PC-3 (cell line): ENCODE data around the gene MAPKAP1. TPM values are rescaled to one million over a fixed set of nuclear protein-coding genes. Genes with fewer than 3 reads are reported as not detected.

Experiments used
- ATAC-seq: fragments of 200-7000 bp; cut with Tn5 transposase; 2 replicates; pipeline ENCODE4 v1.9.1; 2020; ENCODE audit warnings: mild to moderate bottlenecking, moderate library complexity
- BruUV-seq: library from RNA; stranded (reverse); fragments of 400-500 nt; replicated peaks from 2 replicates; lab custom pipeline; 2021; lab: Mats Ljungman, UMichigan
- CTCF ChIA-PET: fragments of 300-600 bp; sonication (Branson Sonifier 250); formaldehyde crosslinking; loops from one replicate; lab custom pipeline; 2022; ENCODE audit warnings: antibody characterized with exemption; lab: Charles Lee
- POLR2A ChIA-PET: fragments of 300-600 bp; sonication (Branson Sonifier 250); formaldehyde crosslinking; loops from one replicate; lab custom pipeline; 2022; ENCODE audit warnings: antibody characterized with exemption; ENCODE audit not compliant: unreplicated experiment; lab: Charles Lee
- DNase-seq: peaks from one replicate; pipeline ENCODE4 v3.0.0-alpha.2; 2015
- H2AFZ ChIP-seq: fragments of 300-600 bp; sonication (generic); 2 replicates; pipeline ENCODE4 v1.6.0; 2016; ENCODE audit warnings: antibody characterized with exemption, low read length
- H3F3A ChIP-seq: fragments of 300-600 bp; sonication (generic); one replicate; pipeline ENCODE4 v1.6.0; 2017; ENCODE audit warnings: antibody characterized with exemption, low read length, control low read depth, mild to moderate bottlenecking; ENCODE audit not compliant: unreplicated experiment
- H3K27ac ChIP-seq: fragments of 300-600 bp; sonication (generic); 2 replicates; pipeline ENCODE4 v1.5.1; 2016; ENCODE audit warnings: mild to moderate bottlenecking, low read length
- H3K27me3 ChIP-seq: fragments of 300-600 bp; sonication (generic); 2 replicates; pipeline ENCODE4 v1.6.1; 2016; ENCODE audit warnings: low read length, mixed read lengths
- H3K36me3 ChIP-seq: fragments of 300-600 bp; sonication (generic); 2 replicates; pipeline ENCODE4 v1.6.1; 2016; ENCODE audit warnings: low read depth, mixed run types, low read length, mixed read lengths
- H3K4me1 ChIP-seq: fragments of 300-600 bp; sonication (generic); 2 replicates; pipeline ENCODE4 v1.5.1; 2016; ENCODE audit warnings: low read length; ENCODE audit not compliant: insufficient read depth
- H3K4me2 ChIP-seq: fragments of 300-600 bp; sonication (generic); 2 replicates; pipeline ENCODE4 v1.6.0; 2016; ENCODE audit warnings: low read length
- H3K4me3 ChIP-seq: fragments of 300-600 bp; sonication (generic); 2 replicates; pipeline ENCODE4 v1.5.1; 2016; ENCODE audit warnings: mild to moderate bottlenecking, low read length, mixed read lengths
- H3K79me2 ChIP-seq: fragments of 300-600 bp; sonication (generic); 2 replicates; pipeline ENCODE4 v1.6.1; 2017; ENCODE audit warnings: low read length, mixed read lengths
- H3K9ac ChIP-seq: fragments of 300-600 bp; sonication (generic); 2 replicates; pipeline ENCODE4 v1.6.0; 2016; ENCODE audit warnings: mild to moderate bottlenecking, low read length
- H3K9me2 ChIP-seq: fragments of 300-600 bp; sonication (generic); replicated peaks from 2 replicates; pipeline ENCODE4 v1.6.1; 2016; ENCODE audit warnings: mixed run types, low read length, mixed read lengths
- H3K9me3 ChIP-seq: fragments of 300-600 bp; sonication (generic); 2 replicates; pipeline ENCODE4 v1.6.1; 2016; ENCODE audit warnings: low read length, mixed read lengths
- H4K20me1 ChIP-seq: fragments of 300-600 bp; sonication (generic); 2 replicates; pipeline ENCODE4 v1.6.1; 2016; ENCODE audit warnings: low read length, mixed read lengths
- CTCF ChIP-seq: fragments of 300-600 bp; sonication (generic); conservative IDR thresholded peaks from 2 replicates; pipeline ENCODE4 v1.5.1; 2017; ENCODE audit warnings: antibody characterized with exemption, low read depth, mild to moderate bottlenecking, low read length
- EZH2 ChIP-seq: fragments of 300-600 bp; sonication (generic); IDR thresholded peaks from one replicate; pipeline ENCODE4 v1.6.1; 2017; ENCODE audit warnings: antibody characterized with exemption, mild to moderate bottlenecking, low read length; ENCODE audit not compliant: unreplicated experiment
- EZH2phosphoT487 ChIP-seq: fragments of 300-600 bp; sonication (generic); IDR thresholded peaks from 2 replicates; pipeline ENCODE4 v1.6.1; 2018; ENCODE audit warnings: mild to moderate bottlenecking, antibody characterized with exemption, low read length, borderline replicate concordance
- intact Hi-C: fragments of 100-400 bp; cut with micrococcal nuclease; formaldehyde crosslinking; loops from 2 replicates; pipeline ENCODE4 v1.9.0; 2023
- total RNA-seq: library from RNA; depleted of rRNA; stranded (reverse); fragments of >200 nt; gene quantifications from 2 replicates; pipeline ENCODE4 v1.2.3, GENCODE V29; 2014

The MAPKAP1 gene
- total RNA-seq, 1 experiment from 2014 or later = 128 TPM

GRCh38 chr9:125603478-125604021 lies 103.5 kb downstream of the MAPKAP1 start:
- Histone ChIP-seq H3K79me2 (peaks cover 4% of the 10 kb centered on the region; the same call in 1 of the 2 replicates), H3F3A (no peaks in the 10 kb centered on the region), H3K27me3 (no peaks in the 10 kb centered on the region), H3K4me3 (no peak overlapping the region), H3K9ac (no peak overlapping the region), H3K36me3 (no peaks in the 10 kb centered on the region), H3K9me2 (no peaks in the 10 kb centered on the region), H4K20me1 (no peaks in the 10 kb centered on the region), H2AFZ (no peak overlapping the region), H3K4me1 (no peaks in the 10 kb centered on the region), H3K4me2 (no peak overlapping the region), H3K27ac (no peak overlapping the region), H3K9me3 (no peaks in the 10 kb centered on the region)
- intact Hi-C loops = no loop called here
- TF ChIP-seq CTCF = no peak
- TF ChIP-seq EZH2phosphoT487 = no peak
- no peak for TF ChIP-seq EZH2
- ChIA-PET POLR2A (no interaction called here), CTCF (no interaction called here)
- ATAC-seq (no peak), DNase-seq (no peak)
- BruUV-seq = no TSS peak

- no peak overlapping the region for H3K27ac ChIP-seq
- H3K4me3 ChIP-seq = no peak overlapping the region
- no peaks in the 10 kb centered on the region for H3K9me2 ChIP-seq
- intact Hi-C loops = no loop called here
- no TSS peak for BruUV-seq
- no peak overlapping the region for H3K9ac ChIP-seq
- peaks cover 4% of the 10 kb centered on the region; the same call in 1 of the 2 replicates for H3K79me2 ChIP-seq
- no peaks in the 10 kb centered on the region for H3F3A ChIP-seq
- ChIA-PET POLR2A (no interaction called here), CTCF (no interaction called here)
- H3K27me3 ChIP-seq = no peaks in the 10 kb centered on the region
- H2AFZ ChIP-seq = no peak overlapping the region
- H3K4me2 ChIP-seq = no peak overlapping the region
- H3K4me1 ChIP-seq = no peaks in the 10 kb centered on the region
- DNase-seq (no peak), ATAC-seq (no peak)
- no peaks in the 10 kb centered on the region for H3K9me3 ChIP-seq
- H3K36me3 ChIP-seq = no peaks in the 10 kb centered on the region
- TF ChIP-seq EZH2 = no peak
- peak; percentile 30; the same call in 1 of the 2 replicates for TF ChIP-seq CTCF
- no peak for TF ChIP-seq EZH2phosphoT487
- no peaks in the 10 kb centered on the region for H4K20me1 ChIP-seq
Measured at GRCh38 chr9:125601961-125602360, 105.0 kb downstream of the MAPKAP1 start.

- intact Hi-C loops = no loop called here
- Histone ChIP-seq H3K27ac (no peak overlapping the region), H3K27me3 (no peaks in the 10 kb centered on the region), H3K9me2 (no peaks in the 10 kb centered on the region), H3K4me3 (no peak overlapping the region), H2AFZ (no peak overlapping the region), H4K20me1 (no peaks in the 10 kb centered on the region), H3K9me3 (no peaks in the 10 kb centered on the region), H3K79me2 (peaks cover 4% of the 10 kb centered on the region; the same call in 1 of the 2 replicates), H3F3A (no peaks in the 10 kb centered on the region), H3K4me2 (no peak overlapping the region), H3K4me1 (no peaks in the 10 kb centered on the region), H3K9ac (no peak overlapping the region), H3K36me3 (no peaks in the 10 kb centered on the region)
- POLR2A ChIA-PET = no interaction called here
- TF ChIP-seq EZH2 (no peak), CTCF (no peak), EZH2phosphoT487 (no peak)
- no TSS peak for BruUV-seq
- CTCF ChIA-PET = no interaction called here
- no peak for DNase-seq
- ATAC-seq = 0 out of 2 replicates have a peak, but pooled peaks have one; percentile 29
Measured at GRCh38 chr9:125600194-125600593, 106.8 kb downstream of the MAPKAP1 start.
